ENCODE results near the gene INPP4B. TPM values are rescaled to one million over a fixed set of nuclear protein-coding genes. Genes with fewer than 3 reads are reported as not detected.

INPP4B gene
- total RNA-seq, 4 donors from 2014 or later: 38.9 to 48.7 (median 44.2) TPM

DNA sequence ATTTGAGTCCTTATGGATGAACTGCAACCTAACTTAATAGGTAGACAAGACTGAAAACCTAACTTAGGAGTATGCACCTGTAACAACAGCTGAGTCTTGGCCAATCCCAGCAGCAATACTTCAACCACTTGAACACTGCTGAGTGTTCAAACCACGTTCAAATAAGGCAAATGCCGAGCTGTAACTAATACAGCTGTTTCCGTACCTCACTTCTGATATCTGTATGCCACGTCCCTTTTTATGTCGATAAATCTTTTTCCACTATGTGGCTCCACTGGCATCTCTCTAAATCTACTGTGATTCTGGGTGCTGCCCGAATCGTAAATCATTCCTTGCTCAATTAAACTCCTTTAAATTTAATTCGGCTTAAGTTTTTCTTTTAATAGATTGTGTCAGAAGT, 459.7 kb downstream of the INPP4B start:
- TF ChIP-seq CTCF (IDR thresholded peaks at IDR 0.05): no peak
- no peak for TF ChIP-seq POLR2A (IDR thresholded peaks at IDR 0.05)
- DNase-seq: no peak
- no peaks in the 10 kb centered on the region for H3K9me3 ChIP-seq
- no peaks in the 10 kb centered on the region for H3K4me1 ChIP-seq
- no peaks in the 10 kb centered on the region for H3K27me3 ChIP-seq
- no peaks in the 10 kb centered on the region for H3K36me3 ChIP-seq
- no peak overlapping the region for H3K4me3 ChIP-seq
- H3K27ac ChIP-seq: no peak overlapping the region

DNA sequence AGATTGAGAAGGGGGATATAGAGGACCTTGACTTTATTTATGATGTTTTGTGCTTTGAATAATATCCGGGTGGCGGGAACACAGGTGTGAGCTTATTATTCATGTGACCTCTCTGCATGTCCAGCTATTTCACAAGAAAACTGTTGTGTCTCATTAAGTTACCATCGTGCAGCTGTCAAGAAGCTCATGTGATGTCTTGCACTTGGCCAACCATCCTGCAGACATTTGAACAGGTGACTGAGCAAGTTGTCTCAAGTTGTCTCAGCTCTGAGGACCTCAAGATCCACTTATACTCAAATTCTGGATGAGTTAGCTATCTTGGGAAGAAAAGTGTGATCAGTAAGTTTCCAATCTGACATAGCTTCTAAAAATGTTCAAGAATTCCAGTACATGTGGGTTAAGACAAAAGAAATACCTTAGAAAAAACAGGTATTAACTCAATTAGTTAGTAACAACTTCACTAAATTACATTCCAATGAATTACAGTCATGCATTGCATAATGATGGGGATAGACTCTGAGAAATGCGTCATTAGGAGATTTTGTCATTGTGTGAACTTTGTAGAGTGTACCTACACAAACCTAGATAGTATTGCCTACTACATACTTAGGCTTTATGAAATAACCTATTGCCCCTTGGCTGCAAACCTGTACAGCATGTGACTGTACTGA, 462.2 kb downstream of the INPP4B start:
- H3K36me3 ChIP-seq: no peaks in the 10 kb centered on the region
- TF ChIP-seq CTCF (IDR thresholded peaks at IDR 0.05) (no peak), POLR2A (IDR thresholded peaks at IDR 0.05) (no peak)
- H3K4me3 ChIP-seq: no peak overlapping the region
- no peaks in the 10 kb centered on the region for H3K27me3 ChIP-seq
- H3K4me1 ChIP-seq: no peaks in the 10 kb centered on the region
- no peaks in the 10 kb centered on the region for H3K9me3 ChIP-seq
- H3K27ac ChIP-seq: no peak overlapping the region
- DNase-seq: no peak

DNA sequence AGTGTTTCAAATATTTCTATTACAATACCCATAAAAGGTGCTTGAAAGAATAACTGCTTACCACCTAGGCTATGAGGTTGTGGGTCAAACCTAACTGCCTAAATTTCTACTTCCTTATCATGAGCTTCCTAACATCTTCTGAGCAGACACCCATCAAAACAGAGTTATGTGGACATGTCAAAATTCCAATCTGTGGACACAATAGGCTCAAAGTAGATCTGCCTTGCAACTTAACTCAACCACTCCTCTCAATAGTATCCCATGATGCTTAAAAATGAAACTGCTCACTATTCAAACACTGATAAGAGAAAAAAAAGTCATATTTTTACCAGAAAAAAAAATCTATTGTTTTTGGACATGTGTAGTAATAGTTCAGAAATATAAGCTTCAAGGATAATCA, 462.7 kb downstream of the INPP4B start:
- Histone ChIP-seq H3K36me3 (no peaks in the 10 kb centered on the region), H3K4me1 (no peaks in the 10 kb centered on the region), H3K9me3 (no peaks in the 10 kb centered on the region), H3K27ac (no peak overlapping the region), H3K4me3 (no peak overlapping the region), H3K27me3 (no peaks in the 10 kb centered on the region)
- DNase-seq: no peak
- no peak for TF ChIP-seq CTCF (IDR thresholded peaks at IDR 0.05)
- TF ChIP-seq POLR2A (IDR thresholded peaks at IDR 0.05): no peak

- no peak for TF ChIP-seq CTCF (IDR thresholded peaks at IDR 0.05)
- no peak for TF ChIP-seq POLR2A (IDR thresholded peaks at IDR 0.05)
These were observed 466.0 kb downstream of the INPP4B start for GRCh38 chr4:142380052-142380602.

DNA sequence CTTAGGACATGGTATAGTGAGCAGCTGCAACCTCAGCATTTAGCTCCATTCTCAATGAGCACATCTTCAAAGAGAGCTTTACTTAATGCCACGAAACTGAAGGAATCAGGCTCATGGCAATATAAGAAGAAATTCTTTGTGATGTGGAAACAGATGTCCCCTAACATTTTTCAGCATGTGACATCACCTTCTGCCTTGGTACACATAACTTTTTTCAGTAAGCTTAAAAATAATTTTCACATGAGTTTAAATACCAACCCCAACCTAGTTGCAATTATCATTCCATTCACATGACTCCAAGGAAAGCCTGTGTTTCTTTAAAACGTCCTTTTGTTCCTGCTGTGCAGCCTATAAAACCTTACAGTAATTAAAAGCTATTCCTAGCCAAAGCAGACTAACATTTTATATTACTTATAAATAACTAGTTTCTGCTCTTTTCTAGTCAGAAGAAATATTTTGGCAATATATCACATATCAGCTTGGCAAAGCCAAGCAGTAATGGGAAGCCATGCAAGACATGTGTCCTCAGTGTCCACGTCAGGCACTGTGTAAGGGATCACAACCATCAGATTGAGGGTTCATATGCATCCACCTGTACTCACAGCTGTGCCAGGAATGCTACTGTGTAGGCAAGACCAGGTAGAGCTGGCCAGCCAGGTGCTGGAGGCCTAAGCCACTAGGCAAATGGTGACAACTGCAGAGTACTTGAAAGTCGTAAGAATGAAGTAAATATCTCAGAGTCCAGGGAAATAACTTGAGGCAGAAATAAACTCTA, 466.6 kb downstream of the INPP4B start:
- Histone ChIP-seq H3K4me1 (no peaks in the 10 kb centered on the region), H3K4me3 (no peak overlapping the region), H3K36me3 (no peaks in the 10 kb centered on the region), H3K27ac (peak overlapping the region in 1 of 4 donors; percentile 4), H3K27me3 (no peaks in the 10 kb centered on the region), H3K9me3 (no peaks in the 10 kb centered on the region)
- TF ChIP-seq CTCF (IDR thresholded peaks at IDR 0.05): no peak
- no peak for TF ChIP-seq POLR2A (IDR thresholded peaks at IDR 0.05)
- no peak for DNase-seq

More at GRCh38 chr4:142380052-142380602, 466.0 kb downstream of the INPP4B start:
- Histone ChIP-seq H3K36me3 (no peaks in the 10 kb centered on the region), H3K4me1 (no peaks in the 10 kb centered on the region), H3K9me3 (no peaks in the 10 kb centered on the region), H3K27me3 (no peaks in the 10 kb centered on the region), H3K4me3 (no peak overlapping the region), H3K27ac (no peak overlapping the region)
- DNase-seq: no peak

Measured in Peyer's patch (tissue), 4 donors.